Neutrophil (primary cell): ENCODE results near the gene UNCX.

Experiments
- H3K27ac ChIP-seq: fragments of 200-600 bp; sonication (generic); 2 replicates; pipeline ENCODE4 v1.5.1; 2016; ENCODE audit warnings: mild to moderate bottlenecking, moderate library complexity
- H3K27me3 ChIP-seq: fragments of 200-600 bp; sonication (generic); 2 replicates; pipeline ENCODE4 v1.6.0; 2016; ENCODE audit warnings: mild to moderate bottlenecking
- H3K36me3 ChIP-seq: fragments of 200-600 bp; sonication (generic); 2 replicates; pipeline ENCODE4 v1.5.1; 2017
- H3K4me1 ChIP-seq, 2 experiments: fragments of 200-600 bp in 1 of 2; sonication (generic) in 1 of 2; 1 replicate in 1 of 2; 2 replicates in 1 of 2; pipeline versions ENCODE4 v1.5.1 to v1.6.1; 2013 to 2016; ENCODE audit warnings: low read depth in 1 of 2, low read length in 1 of 2, mild to moderate bottlenecking in 1 of 2, moderate library complexity in 1 of 2; ENCODE audit not compliant: control insufficient read depth in 1 of 2, insufficient read depth in 1 of 2
- H3K4me3 ChIP-seq, 2 experiments: fragments of 200-600 bp in 1 of 2; sonication (generic) in 1 of 2; 1 replicate in 1 of 2; 2 replicates in 1 of 2; pipeline ENCODE4 v1.5.1; 2013 to 2016; ENCODE audit warnings: low read depth in 1 of 2, low read length in 1 of 2, mild to moderate bottlenecking in 1 of 2, moderate library complexity in 1 of 2
- H3K9me3 ChIP-seq: fragments of 200-600 bp; sonication (generic); 2 replicates; pipeline ENCODE4 v1.5.1; 2016
- TF ChIP-seq, protein P1 (sequence below): fragments of 200-600 bp; sonication (generic); IDR thresholded peaks from 2 replicates; pipeline ENCODE4 v1.5.1; 2016; ENCODE audit warnings: antibody characterized with exemption

Gene UNCX

DNA sequence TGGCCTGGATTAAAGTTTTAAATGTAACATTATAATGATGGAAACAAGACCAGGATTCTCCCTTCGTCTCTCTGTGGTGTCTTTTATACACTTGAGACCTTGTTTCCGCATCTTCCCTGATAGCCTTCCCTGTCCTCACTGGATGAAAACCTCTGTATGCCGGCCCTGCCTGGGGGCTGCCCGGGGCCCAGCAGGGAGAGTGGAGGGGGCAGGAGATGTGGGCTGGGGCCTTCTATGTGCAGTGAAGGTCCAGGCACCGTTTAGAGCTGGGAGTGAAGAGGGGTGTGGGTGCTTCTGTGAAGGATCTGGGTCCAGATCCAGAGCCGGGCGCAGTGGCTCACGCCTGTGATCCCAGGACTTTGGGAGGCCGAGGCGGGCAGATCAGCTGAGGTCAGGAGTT is 50.7 kb downstream of the UNCX start:
- no peaks in the 10 kb centered on the region for H3K9me3 ChIP-seq
- no peaks in the 10 kb centered on the region for H3K4me1 ChIP-seq
- H3K27ac ChIP-seq: no peak overlapping the region
- TF ChIP-seq, protein P1, sequence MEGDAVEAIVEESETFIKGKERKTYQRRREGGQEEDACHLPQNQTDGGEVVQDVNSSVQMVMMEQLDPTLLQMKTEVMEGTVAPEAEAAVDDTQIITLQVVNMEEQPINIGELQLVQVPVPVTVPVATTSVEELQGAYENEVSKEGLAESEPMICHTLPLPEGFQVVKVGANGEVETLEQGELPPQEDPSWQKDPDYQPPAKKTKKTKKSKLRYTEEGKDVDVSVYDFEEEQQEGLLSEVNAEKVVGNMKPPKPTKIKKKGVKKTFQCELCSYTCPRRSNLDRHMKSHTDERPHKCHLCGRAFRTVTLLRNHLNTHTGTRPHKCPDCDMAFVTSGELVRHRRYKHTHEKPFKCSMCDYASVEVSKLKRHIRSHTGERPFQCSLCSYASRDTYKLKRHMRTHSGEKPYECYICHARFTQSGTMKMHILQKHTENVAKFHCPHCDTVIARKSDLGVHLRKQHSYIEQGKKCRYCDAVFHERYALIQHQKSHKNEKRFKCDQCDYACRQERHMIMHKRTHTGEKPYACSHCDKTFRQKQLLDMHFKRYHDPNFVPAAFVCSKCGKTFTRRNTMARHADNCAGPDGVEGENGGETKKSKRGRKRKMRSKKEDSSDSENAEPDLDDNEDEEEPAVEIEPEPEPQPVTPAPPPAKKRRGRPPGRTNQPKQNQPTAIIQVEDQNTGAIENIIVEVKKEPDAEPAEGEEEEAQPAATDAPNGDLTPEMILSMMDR: no peak
- H3K36me3 ChIP-seq: no peaks in the 10 kb centered on the region
- H3K4me3 ChIP-seq: no peak overlapping the region
- peaks cover 9% of the 10 kb centered on the region for H3K27me3 ChIP-seq

DNA sequence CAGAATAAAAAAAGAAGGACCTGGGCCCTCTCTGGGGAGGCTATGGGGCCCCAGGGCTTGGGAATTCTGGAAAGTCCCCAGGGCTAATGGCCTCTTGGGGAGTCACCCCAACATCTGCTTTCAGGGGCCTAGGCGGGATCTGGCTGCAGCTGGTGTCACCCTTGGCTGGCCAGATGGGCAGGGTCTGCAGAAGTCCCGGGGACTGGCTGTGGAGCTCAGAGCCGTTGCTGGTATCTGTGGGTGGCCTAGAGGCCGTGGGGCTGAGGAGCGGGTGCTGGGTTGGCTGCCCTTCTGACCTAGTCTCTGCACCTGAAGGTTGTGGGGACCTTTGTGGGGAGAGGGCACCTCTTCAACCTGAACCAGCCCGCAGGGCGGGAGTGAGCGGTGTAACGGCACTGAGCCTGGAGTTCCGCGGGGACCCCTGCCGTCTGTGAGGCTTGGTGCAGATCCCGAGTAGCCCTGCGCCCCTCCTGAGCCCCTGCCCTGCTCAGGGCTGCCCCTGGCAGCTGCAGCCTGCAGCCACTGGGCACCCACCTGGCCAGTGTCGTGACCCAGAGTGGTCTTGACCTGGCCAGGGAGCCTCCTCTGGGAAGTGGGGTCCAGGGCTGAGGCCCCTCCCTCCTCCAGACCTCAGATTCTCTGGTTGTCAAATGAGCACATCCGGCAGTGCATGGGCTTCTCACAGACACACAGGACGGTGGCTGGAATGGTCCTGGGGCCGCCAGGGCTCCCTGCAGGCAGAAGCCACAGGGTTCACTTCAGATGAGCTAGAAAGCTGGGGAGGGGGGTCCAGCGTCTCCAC is 51.5 kb downstream of the UNCX start:
- Histone ChIP-seq H3K4me1 (no peaks in the 10 kb centered on the region), H3K9me3 (no peaks in the 10 kb centered on the region), H3K36me3 (no peaks in the 10 kb centered on the region), H3K4me3 (no peak overlapping the region), H3K27ac (no peak overlapping the region), H3K27me3 (peaks cover 17% of the 10 kb centered on the region)
- TF ChIP-seq, protein P1: no peak

DNA sequence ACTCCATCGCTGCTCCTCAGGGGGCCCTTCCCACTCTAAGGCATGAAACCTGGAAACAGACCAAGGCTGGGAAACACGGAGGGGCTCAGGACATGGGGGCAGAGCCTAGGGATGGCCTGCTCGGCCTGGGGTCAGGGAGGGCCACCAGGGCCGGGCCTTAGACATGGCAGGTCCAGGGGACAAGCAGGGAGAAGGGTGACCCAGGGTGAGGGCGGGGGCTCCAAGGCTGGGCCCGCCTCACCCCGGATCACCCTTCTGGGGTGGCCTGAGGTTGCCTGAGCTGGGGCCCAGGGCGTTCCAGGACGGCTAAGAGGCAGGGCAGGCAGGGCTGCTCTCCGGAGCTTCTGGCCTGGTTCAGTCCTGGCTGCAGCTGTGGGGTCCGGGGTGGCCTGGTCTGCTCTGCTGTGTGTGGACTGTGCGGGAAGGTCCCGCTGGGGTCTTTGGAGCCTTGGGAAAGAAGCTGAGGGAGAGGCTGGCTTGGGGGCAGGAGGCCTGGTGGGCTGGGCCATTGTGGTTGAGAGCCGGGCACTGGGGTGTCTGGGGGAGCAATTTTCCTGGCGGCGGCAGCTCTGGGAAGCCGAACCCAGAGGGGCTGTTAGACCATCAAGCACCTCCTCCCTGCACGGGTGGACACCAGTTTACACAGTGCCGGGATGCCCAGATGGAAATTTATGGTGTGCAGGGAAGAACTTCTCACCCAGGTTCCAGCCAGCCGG is 52.2 kb downstream of the UNCX start:
- H3K27me3 ChIP-seq: peaks cover 24% of the 10 kb centered on the region
- no peaks in the 10 kb centered on the region for H3K9me3 ChIP-seq
- no peak overlapping the region for H3K27ac ChIP-seq
- no peaks in the 10 kb centered on the region for H3K4me1 ChIP-seq
- no peak overlapping the region for H3K4me3 ChIP-seq
- no peaks in the 10 kb centered on the region for H3K36me3 ChIP-seq
- TF ChIP-seq, protein P1: no peak

DNA sequence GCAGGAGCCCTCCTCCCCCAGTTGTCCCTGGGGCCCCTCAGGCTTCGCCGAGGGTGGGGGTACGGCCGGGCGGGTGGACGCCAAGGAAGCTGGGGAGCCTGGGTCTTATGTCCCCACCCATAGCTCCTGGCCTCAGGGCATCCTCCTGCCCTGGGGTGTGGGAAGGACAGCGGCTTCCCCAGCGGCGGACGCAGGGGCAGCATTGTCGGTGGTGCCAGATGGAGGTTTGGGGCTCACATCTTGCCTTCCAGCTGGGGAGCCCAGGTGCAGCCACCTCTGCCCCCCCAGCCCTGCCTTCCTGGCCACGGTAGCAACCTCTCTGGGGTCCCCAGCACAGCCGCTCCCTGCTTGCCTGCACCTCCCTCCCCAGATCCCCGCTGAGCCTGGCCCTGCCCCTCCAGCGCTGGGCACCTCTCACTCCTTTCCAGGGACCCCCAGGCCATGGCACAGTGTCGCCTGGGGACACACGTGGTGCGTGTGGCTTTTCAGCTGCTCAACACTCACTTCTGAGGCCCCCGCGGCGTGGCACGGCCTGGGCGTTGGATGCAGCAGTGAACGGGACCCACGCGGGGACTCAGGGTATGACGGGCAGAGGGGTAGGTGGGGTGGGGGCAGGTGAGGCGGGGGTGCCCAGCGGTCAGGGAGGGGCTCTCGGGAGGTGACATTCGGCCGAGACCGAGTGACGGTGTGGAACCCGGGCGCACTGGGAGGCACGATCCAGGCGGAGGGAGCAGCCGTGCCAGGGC is 53.1 kb downstream of the UNCX start:
- peaks cover 33% of the 10 kb centered on the region for H3K27me3 ChIP-seq

More for the DNA sequence above, 53.1 kb downstream of the UNCX start:
- Histone ChIP-seq H3K4me3 (no peak overlapping the region), H3K9me3 (no peaks in the 10 kb centered on the region), H3K36me3 (no peaks in the 10 kb centered on the region), H3K4me1 (no peaks in the 10 kb centered on the region), H3K27ac (no peak overlapping the region)
- TF ChIP-seq, protein P1: no peak
